Stimulated activated CD4-positive, alpha-beta T cell treated with anti-CD3 and anti-CD28 coated beads, Interleukin-2, amount 100 ng/mL, for 4 hours (primary cell): Measurements from ENCODE around the gene STEAP2.

Source experiments
- DNase-seq: peaks from one replicate; pipeline ENCODE4 v3.0.0-alpha.2; 2020; ENCODE audit warnings: low read depth

STEAP2 gene

GRCh38 chr7:90194911-90195809 is 16.4 kb upstream of the STEAP2 start:
- DNase-seq, result no peak

DNA sequence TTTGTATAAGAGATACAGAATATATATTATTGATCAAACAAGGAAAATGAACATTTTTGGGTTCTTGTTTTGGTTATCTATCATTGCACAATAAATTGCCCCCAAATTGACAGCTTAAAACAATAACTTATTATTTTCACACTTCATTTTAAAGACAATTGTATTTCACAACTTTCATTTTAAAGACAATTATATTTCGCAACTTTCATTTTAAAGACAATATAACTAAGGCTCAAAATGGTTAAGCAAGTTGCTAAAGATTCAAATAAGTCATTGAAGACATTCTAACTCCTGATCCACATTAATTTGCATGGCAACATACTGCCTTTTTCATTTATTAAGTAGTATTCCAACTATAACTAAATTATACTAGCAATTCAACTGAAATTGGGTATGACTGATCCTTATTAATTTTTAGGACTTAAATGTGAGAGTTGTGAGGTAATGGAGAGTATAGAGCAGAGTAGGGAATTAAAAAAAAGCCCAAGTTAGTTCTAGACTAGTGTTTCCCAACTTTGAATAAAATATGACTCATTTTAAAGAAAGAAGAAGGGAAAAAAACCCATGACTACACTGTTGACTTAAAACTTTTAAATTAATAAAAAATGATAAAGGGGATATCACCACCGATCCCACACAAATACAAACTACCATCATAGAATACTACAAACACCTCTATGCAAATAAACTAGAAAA is 9.9 kb upstream of the STEAP2 start:
- no peak for DNase-seq

DNA sequence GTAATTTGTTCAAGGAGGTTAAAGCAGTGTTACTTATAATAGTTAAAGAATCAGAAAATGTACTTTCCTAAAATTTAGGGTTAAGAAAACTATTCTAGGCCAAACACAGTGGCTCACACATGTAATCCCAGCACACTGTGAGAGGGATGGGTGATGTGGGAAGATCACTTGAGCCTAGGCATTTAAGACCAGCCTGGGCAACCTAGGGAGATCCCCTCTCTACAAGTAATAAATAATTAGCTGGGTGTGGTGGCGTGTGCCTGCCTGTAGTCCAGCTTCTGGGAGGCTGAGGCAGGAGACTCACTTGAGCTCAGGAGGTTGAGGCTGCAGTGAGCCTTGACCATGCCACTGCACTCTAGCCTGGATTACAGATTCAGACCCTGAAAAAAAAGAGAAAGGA is 3.6 kb upstream of the STEAP2 start:
- no peak for DNase-seq

DNA sequence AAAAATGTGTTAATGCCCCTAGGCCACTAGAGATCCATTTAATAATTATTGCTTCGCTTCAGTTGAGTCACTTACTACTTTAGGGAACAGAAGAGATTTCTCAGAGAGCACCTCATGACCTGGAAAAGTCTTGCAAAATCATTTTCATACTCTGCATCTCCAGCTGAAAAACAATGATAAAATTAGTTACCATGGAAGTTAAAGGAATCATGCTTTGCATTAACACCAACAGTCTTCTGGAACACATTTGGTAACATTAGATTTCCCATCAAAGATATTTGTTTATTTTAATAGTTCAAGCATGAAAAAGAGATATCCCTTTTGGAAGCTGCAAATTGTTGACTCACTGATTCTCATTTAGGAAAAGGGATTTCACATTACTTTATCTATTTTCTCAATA is 1.8 kb upstream of the STEAP2 start:
- no peak for DNase-seq

- DNase-seq, result no peak
These were observed 1.1 kb upstream of the STEAP2 start for GRCh38 chr7:90210475-90210874.

DNA sequence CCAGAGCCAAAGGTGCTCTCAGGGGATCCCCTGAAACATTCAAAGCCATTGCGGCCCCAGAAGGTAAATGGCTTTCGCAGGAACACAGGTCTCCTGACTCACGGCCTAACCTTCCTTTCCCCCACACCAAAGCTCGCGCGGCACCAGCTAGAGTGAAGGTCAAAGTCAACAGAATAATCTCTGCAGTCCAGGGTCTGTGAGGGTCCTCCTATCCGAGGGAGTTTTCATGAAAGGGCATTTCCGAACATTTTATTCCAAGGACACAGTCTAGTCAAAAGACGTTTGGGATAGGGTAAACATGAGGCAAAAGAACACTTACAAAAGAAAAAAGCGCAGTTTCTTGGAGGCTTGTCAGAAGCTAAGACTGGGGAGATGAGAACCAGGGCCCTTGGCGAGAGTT is 559 bp upstream of the STEAP2 start:
- no peak for DNase-seq

DNA sequence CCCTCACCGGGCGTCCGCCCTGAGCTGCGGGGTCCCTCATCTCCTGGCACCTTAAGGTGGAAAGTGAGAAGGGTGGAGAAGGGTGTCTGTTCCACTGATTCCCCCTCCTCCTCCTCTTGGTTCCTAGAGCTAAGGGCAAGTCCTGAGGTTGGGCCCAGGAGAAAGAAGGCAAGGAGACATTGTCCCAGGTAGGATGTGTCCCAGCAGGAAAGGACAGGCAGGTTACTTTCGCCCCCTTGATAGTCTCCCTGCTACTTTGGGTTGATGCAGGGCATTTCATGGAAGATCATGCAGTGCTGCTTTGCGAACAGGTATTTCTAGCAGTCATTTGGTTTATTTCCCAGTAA is 582 bp downstream of the STEAP2 start:
- DNase-seq, result no peak

- DNase-seq, result no peak
These were observed 2.0 kb downstream of the STEAP2 start for GRCh38 chr7:90213521-90213920.

DNA sequence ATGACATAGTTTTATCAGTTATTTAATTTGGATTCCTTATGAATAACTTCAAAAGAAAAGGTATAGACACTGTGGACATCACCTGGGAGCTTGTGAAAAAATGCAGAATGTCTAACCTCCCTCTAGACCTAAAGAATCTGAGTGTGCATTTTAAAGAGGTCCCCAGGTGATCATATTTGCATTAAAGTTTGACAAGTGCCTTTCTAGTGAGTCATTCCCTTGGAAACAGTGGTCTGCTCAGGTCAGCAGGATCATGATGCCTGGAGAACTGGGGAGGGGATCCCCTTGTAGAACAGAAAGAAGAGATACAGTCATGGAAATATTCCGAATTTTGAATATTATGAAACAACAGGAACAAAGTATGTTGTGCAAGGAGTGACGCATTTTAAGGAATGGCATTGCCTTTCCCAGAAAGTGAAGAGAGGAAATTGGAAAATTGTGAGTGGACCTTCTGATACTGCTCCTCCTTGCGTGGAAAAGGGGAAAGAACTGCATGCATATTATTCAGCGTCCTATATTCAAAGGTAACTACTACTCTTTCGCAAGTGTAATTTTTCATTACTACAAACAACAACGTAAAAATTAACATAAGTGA is 4.6 kb downstream of the STEAP2 start:
- DNase-seq, result no peak

DNA sequence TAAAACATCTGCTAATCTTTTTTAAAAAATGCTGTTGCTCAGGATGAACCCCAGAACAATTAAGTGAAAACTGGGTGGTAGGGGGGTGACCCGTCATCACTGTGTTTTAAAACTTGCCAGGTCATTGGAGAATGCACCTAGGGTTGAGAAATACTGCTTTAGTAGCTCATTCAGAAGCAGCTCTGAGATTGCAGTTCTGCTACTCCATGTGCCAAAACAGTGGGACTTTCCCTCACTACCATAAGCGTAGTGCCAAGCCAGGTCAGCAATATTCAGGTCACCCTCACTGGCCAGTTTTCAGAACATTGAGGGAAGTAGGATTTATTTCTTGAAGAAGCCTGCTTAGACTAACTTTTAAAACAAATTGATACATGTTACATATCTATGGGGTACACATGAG is 5.2 kb downstream of the STEAP2 start:
- no peak for DNase-seq

DNA sequence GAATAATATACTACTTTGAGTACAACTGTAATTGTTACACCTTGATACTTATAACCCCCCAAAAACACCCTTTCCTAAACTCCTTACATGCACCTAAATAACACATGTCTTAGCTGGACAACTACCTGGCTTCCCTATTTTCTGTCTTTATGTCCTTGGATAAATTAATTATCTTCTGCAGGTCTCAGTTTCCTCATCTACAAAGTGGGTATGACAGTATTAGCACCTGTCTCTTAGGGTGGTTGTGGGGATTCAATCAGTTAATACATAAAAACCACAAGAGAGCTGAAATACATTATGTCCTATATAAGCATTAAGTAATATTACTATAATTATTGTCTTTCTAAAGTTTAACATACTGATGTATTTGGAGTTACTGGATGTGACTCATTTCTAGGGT is 10.8 kb downstream of the STEAP2 start:
- DNase-seq, result no peak

DNA sequence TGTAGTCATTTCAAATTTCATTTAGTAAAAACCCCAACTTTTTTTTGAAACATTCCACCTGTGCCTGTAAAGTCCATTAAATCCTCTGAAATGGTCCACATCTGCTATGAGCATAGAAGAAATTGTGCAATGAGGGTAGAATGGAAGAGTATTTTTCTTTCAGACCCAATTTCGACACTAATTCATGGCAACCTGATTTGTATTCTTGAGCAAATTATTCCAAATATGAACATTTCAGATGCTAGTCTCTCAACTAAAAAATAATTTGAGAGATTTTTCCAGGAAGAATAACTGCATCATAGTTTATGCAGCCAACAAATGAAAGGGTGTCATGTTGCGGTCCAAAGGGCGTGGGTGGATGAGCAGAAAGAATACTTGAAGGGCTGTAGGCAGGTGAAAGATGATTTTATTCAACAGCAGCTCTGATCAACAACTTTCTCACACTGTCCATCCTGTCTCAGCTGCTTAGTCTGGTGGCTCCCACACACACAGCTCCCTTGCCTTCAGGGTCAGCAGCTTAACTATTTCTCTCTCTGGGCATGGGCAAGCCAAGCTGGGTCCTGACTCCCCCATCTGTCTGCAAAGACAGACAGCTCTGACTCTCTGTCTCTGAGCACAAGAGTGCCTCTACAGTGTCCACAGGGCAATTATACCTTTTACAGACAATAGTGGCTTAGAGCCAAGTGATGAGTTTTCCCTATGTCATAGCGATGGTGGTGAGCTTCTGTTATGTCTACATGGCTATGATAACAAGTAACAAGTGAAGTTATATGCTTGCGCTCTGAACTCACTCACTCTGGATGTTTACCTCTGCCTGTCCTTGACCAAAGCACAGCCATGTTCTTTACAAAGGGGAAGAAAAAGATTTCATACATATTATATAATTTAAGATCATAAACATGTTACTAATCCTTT is 11.5 kb downstream of the STEAP2 start:
- DNase-seq, result no peak

DNA sequence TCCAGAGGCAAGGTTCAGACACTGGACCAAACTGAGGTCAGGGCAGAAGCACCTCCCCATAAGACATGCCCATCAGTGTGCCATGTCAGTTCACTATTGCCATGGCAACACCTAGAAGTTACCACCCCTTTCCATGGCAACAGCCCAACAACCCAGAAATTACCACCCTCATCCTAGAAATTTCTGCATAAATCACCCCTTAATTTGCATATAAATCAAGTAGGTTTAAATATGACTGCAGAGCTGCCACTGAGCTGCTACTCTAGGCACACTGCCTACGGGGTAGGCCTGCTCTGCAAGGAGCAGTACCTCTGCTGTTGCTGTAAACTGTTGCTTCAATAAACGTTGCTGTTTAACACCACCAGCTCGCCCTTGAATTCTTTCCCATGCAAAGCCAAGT is 12.7 kb downstream of the STEAP2 start:
- DNase-seq, result no peak

DNA sequence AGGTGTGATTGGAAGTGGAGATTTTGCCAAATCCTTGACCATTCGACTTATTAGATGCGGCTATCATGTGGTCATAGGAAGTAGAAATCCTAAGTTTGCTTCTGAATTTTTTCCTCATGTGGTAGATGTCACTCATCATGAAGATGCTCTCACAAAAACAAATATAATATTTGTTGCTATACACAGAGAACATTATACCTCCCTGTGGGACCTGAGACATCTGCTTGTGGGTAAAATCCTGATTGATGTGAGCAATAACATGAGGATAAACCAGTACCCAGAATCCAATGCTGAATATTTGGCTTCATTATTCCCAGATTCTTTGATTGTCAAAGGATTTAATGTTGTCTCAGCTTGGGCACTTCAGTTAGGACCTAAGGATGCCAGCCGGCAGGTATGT is 13.6 kb downstream of the STEAP2 start:
- DNase-seq, result no peak

GRCh38 chr7:90225601-90226000 is 14.1 kb downstream of the STEAP2 start:
- DNase-seq, result no peak

GRCh38 chr7:90227259-90227658 is 15.7 kb downstream of the STEAP2 start:
- DNase-seq, result no peak

GRCh38 chr7:90229682-90230081 is 18.1 kb downstream of the STEAP2 start:
- no peak for DNase-seq

DNA sequence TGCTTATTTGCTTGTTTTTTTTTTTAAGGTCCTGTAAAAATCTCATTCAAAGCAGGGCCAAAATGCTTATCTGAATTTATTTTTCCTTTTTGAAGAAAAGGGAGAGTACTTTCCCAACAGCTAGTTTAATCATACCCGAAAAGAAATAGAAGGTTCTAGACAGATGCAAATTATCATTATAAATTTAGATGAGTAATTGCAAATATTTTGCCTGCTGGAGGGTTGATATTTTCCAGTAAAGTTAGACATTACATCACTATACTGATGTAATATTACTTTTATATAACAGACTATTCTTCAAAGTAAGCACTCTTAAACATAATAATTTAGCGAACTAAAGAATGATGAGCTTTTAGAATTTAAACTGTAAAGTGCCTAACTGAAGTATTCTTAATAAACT is 19.3 kb downstream of the STEAP2 start:
- no peak for DNase-seq

DNA sequence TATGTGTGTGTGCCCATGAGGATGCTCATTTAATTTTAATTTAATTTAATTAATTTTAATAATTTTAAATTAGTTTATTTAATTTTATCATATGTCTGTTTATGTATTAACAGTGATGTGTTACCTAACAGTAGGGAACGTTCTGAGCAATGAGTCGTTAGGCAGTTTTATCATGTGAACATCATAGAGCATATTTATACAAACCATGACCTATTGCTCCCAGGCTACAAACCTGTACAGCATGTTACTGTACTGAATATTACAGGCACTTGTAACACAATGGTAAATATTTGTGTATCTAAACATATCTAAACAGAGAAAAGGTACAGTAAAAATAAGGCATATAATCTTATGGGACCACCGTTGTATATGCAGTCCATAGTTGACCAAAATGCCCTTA is 19.8 kb downstream of the STEAP2 start:
- DNase-seq, result no peak

GRCh38 chr7:90232430-90232829 is 20.9 kb downstream of the STEAP2 start:
- DNase-seq, result no peak

DNA sequence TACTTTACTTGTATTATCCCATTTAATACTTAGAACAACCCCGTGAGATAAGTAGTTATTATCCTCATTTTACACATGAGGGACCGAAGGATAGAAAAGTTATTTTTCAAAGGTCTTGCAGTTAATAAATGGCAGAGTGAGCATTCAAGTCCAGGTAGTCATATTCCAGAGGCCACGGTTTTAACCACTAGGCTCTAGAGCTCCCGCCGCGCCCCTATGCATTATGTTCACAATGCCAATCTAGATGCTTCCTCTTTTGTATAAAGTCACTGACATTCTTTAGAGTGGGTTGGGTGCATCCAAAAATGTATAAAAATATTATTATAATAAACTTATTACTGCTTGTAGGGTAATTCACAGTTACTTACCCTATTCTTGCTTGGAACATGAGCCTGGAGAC is 22.0 kb downstream of the STEAP2 start:
- DNase-seq, result no peak

GRCh38 chr7:90236721-90237289 is 25.3 kb downstream of the STEAP2 start:
- no peak for DNase-seq
